Measurements from ENCODE around the gene PABPC1L.

DNA sequence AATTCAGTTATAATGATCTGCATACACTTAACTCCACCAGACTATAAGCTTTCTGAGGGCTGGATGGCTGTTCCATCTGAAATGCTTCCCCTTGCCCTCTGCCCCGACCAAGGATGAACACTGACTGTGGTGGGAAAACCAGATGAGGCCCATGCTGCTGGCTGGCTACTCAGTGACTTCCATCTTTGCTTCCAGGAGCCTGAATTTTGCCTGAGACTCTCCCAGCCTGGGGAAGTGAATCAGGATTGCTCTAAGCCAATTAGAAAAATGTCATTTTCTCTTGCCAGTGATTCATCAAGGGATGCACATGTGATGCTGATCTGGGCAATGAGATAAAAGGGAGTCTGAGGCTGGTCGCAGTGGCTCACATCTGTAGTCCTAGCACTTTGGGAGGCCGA is 52.0 kb downstream of the PABPC1L start:
- TF ChIP-seq, protein P1, sequence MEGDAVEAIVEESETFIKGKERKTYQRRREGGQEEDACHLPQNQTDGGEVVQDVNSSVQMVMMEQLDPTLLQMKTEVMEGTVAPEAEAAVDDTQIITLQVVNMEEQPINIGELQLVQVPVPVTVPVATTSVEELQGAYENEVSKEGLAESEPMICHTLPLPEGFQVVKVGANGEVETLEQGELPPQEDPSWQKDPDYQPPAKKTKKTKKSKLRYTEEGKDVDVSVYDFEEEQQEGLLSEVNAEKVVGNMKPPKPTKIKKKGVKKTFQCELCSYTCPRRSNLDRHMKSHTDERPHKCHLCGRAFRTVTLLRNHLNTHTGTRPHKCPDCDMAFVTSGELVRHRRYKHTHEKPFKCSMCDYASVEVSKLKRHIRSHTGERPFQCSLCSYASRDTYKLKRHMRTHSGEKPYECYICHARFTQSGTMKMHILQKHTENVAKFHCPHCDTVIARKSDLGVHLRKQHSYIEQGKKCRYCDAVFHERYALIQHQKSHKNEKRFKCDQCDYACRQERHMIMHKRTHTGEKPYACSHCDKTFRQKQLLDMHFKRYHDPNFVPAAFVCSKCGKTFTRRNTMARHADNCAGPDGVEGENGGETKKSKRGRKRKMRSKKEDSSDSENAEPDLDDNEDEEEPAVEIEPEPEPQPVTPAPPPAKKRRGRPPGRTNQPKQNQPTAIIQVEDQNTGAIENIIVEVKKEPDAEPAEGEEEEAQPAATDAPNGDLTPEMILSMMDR (optimal IDR thresholded peaks at IDR 0.05 in 1 of 3, IDR thresholded peaks at IDR 0.05 in 1 of 3, conservative IDR thresholded peaks at IDR 0.05 in 1 of 3; ENCODE audit: extremely low read depth in 1 of 3, insufficient read depth in 2 of 3, low read length in 3 of 3) = no peak
- no peak for TF ChIP-seq EZH2 (IDR thresholded peaks at IDR 0.05; ENCODE audit: low read length)

Data from keratinocyte (primary cell).